HL-60 (cell line): ENCODE results near the gene MYOF.

Source experiments
- DNase-seq, 2 experiments: peaks; one replicate each; pipeline ENCODE4 v3.0.0-alpha.2; 2010 to 2020; ENCODE audit warnings: low read depth in 1 of 2, low spot score in 1 of 2
- H3K27ac ChIP-seq: fragments of 250-450 bp; sonication (Bioruptor Pico); replicated peaks from 2 replicates; pipeline ENCODE4 v1.5.1; 2020; ENCODE audit warnings: mild to moderate bottlenecking, moderate library complexity
- H3K27me3 ChIP-seq: fragments of 250-450 bp; sonication (Bioruptor Pico); 2 replicates; pipeline ENCODE4 v1.5.1; 2021; ENCODE audit warnings: mild to moderate bottlenecking, moderate library complexity; ENCODE audit not compliant: insufficient read depth, poor library complexity, severe bottlenecking
- H3K4me3 ChIP-seq: replicated peaks from 2 replicates; pipeline ENCODE4 v1.5.1; 2011; ENCODE audit warnings: mild to moderate bottlenecking, control low read depth, low read length; ENCODE audit not compliant: insufficient read depth
- GABPA ChIP-seq: IDR thresholded peaks from 2 replicates; pipeline ENCODE4 v1.6.1; 2012; ENCODE audit warnings: low read depth
- POLR2AphosphoS5 ChIP-seq: IDR thresholded peaks from 2 replicates; pipeline ENCODE4 v1.6.1; 2012; ENCODE audit warnings: low read depth
- SPI1 ChIP-seq: IDR thresholded peaks from 2 replicates; pipeline ENCODE4 v1.6.1; 2012; ENCODE audit warnings: low read depth, mild to moderate bottlenecking, borderline replicate concordance
- TF ChIP-seq, protein P1 (sequence below): IDR thresholded peaks from one replicate; pipeline ENCODE4 v1.5.1; 2011; ENCODE audit warnings: low read length, control low read depth, inconsistent platforms; ENCODE audit not compliant: insufficient read depth
- TF ChIP-seq, protein P2 (sequence below): IDR thresholded peaks from 2 replicates; pipeline ENCODE4 v1.6.1; 2012; ENCODE audit warnings: low read depth; ENCODE audit not compliant: insufficient replicate concordance

The MYOF gene

DNA sequence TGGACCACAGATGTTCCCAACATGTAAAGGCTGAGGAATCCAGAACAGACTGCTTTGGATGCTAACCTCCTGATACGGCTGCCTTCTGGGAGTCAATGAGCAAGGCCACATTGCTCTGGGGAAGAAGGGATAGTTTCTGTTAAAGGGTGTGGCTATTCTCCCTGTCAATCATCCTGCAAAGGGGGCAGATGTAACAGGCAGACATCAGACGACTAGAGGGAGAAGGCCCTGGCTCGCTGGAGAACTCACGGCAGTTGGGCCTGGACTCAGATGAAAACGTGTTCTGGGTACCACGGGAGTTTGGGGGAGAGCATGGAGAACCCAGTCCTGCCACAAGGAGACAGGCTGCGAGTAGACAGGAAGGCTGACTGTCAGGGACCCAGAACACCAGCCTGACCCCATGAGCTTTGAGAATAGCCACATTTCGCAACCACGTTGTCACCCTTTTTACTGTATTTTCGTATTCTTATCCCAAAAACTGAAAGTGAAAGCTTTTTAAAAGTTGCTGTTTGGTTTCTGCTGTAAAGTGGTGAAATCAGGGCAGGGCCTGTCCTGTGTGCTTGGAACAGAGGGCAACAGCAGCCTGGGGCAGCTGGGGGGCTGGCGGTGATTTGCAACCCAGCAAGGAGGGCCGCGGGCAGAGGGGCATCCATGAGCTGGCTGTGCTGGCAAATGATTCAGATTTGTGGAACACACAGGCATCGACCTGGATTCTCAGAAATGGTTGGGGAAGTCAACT, 95.3 kb downstream of the MYOF start:
- TF ChIP-seq, protein P1, sequence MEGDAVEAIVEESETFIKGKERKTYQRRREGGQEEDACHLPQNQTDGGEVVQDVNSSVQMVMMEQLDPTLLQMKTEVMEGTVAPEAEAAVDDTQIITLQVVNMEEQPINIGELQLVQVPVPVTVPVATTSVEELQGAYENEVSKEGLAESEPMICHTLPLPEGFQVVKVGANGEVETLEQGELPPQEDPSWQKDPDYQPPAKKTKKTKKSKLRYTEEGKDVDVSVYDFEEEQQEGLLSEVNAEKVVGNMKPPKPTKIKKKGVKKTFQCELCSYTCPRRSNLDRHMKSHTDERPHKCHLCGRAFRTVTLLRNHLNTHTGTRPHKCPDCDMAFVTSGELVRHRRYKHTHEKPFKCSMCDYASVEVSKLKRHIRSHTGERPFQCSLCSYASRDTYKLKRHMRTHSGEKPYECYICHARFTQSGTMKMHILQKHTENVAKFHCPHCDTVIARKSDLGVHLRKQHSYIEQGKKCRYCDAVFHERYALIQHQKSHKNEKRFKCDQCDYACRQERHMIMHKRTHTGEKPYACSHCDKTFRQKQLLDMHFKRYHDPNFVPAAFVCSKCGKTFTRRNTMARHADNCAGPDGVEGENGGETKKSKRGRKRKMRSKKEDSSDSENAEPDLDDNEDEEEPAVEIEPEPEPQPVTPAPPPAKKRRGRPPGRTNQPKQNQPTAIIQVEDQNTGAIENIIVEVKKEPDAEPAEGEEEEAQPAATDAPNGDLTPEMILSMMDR, result no peak
- TF ChIP-seq, protein P2, sequence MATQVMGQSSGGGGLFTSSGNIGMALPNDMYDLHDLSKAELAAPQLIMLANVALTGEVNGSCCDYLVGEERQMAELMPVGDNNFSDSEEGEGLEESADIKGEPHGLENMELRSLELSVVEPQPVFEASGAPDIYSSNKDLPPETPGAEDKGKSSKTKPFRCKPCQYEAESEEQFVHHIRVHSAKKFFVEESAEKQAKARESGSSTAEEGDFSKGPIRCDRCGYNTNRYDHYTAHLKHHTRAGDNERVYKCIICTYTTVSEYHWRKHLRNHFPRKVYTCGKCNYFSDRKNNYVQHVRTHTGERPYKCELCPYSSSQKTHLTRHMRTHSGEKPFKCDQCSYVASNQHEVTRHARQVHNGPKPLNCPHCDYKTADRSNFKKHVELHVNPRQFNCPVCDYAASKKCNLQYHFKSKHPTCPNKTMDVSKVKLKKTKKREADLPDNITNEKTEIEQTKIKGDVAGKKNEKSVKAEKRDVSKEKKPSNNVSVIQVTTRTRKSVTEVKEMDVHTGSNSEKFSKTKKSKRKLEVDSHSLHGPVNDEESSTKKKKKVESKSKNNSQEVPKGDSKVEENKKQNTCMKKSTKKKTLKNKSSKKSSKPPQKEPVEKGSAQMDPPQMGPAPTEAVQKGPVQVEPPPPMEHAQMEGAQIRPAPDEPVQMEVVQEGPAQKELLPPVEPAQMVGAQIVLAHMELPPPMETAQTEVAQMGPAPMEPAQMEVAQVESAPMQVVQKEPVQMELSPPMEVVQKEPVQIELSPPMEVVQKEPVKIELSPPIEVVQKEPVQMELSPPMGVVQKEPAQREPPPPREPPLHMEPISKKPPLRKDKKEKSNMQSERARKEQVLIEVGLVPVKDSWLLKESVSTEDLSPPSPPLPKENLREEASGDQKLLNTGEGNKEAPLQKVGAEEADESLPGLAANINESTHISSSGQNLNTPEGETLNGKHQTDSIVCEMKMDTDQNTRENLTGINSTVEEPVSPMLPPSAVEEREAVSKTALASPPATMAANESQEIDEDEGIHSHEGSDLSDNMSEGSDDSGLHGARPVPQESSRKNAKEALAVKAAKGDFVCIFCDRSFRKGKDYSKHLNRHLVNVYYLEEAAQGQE, result no peak
- Histone ChIP-seq H3K27ac (no peak overlapping the region), H3K4me3 (no peak overlapping the region), H3K27me3 (no peaks in the 10 kb centered on the region)
- no peak for DNase-seq

DNA sequence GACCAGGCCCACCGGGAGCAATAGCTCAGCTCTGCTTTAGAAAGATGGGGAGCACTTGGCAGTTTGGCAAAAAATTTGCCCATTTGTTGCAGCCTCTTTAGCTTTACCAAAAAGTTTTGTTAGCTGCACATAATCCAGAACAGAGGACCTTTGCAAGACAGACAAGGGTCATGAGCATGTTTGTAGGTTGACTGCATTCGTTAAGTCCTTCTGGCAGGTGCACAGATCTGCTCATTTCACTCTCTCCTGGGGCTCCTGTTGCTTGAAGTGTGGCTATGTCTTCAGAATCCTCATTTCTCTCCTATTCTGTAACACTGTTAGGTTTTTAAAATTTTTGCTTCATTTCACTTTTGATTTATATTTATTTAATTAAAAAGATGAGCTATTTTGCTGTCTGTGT, 96.8 kb downstream of the MYOF start:
- no peak for DNase-seq
- no peak for TF ChIP-seq GABPA
- no peak for TF ChIP-seq POLR2AphosphoS5
- TF ChIP-seq SPI1, result no peak
- TF ChIP-seq, protein P2, result no peak
- TF ChIP-seq, protein P1, result no peak
- no peak overlapping the region for H3K4me3 ChIP-seq
- H3K27me3 ChIP-seq, result no peaks in the 10 kb centered on the region
- no peak overlapping the region for H3K27ac ChIP-seq

DNA sequence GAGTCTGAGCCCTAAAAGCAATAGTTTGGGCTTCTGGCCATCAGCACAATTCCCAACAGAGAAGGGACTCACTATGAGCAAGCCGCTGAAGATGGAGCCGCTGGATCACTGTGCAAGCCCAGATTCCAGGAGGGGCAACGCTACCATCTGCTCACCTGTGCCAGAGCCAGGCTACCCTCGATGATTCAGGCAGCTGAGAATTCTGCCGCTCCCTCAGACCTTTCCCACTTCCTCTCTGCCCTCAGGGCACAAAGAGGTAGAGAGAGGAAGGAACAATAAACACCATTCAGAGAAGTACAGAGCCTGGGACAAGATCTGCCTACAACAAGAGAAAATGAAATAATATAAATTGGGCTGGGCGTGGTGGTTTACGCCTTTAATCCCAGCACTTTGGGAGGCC, 98.1 kb downstream of the MYOF start:
- no peak for DNase-seq
- Histone ChIP-seq H3K4me3 (no peak overlapping the region), H3K27me3 (no peaks in the 10 kb centered on the region), H3K27ac (no peak overlapping the region)
- TF ChIP-seq SPI1 (peak; percentile 78), POLR2AphosphoS5 (no peak)
- TF ChIP-seq, protein P1, result no peak

DNA sequence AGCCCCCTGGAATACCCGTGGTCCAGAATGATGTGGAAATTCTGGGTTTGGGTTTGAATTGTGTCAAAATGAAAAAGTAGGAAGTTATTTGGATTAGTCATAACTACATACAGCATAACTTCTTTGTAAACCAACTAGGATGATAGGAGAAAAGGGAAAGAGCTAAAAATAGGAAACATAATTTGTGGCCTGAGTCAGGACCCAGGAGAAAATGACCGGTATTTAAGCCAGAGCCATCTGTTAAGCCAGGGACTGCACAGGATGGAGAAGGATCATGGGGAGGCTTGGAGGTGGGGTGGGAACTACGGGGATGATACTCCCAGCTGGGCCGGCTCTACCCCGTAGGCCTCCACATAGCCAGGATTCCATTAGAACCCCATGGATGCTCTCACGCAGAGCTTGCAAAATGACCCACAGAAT, 98.6 kb downstream of the MYOF start:
- Histone ChIP-seq H3K4me3 (no peak overlapping the region), H3K27ac (no peak overlapping the region), H3K27me3 (no peaks in the 10 kb centered on the region)
- no peak for DNase-seq
- TF ChIP-seq SPI1, result no peak
- TF ChIP-seq, protein P1, result no peak
- no peak for TF ChIP-seq POLR2AphosphoS5
- TF ChIP-seq, protein P2, result no peak
- TF ChIP-seq GABPA, result no peak
